HG03159 (cell line): ENCODE data around the gene SCFD2.
"Not testable (repeated sequence)": the region's sequence is repeated elsewhere in the genome, so short reads cannot be mapped to it uniquely, and the experiment has no call there.

Source experiments
- ATAC-seq: cut with Tn5 transposase; IDR thresholded peaks from one replicate; pipeline ENCODE4 v1.9.1; 2021; ENCODE audit warnings: mild to moderate bottlenecking, moderate library complexity; ENCODE audit not compliant: unreplicated experiment

Gene SCFD2

GRCh38 chr4:52841682-52842456 lies 524.0 kb downstream of the SCFD2 start:
- no peak for ATAC-seq

- no peak for ATAC-seq
Measured at GRCh38 chr4:52840531-52841370, 525.1 kb downstream of the SCFD2 start.

GRCh38 chr4:52838729-52839586 lies 526.9 kb downstream of the SCFD2 start:
- ATAC-seq, result no peak

- ATAC-seq, result no peak
Measured at GRCh38 chr4:52837716-52838558, 527.9 kb downstream of the SCFD2 start.

- no peak for ATAC-seq
Measured at GRCh38 chr4:52836678-52837077, 529.2 kb downstream of the SCFD2 start.

GRCh38 chr4:52836120-52836519 lies 529.7 kb downstream of the SCFD2 start:
- no peak for ATAC-seq

- not testable (repeated sequence) for ATAC-seq
Measured at GRCh38 chr4:52834641-52835456, 531.0 kb downstream of the SCFD2 start.

GRCh38 chr4:52833941-52834525 lies 531.8 kb downstream of the SCFD2 start:
- ATAC-seq, result no peak

GRCh38 chr4:52825460-52826090 lies 540.3 kb downstream of the SCFD2 start:
- ATAC-seq, result no peak

GRCh38 chr4:52824603-52825459 lies 541.0 kb downstream of the SCFD2 start:
- no peak for ATAC-seq

- ATAC-seq, result no peak
Measured at GRCh38 chr4:52824270-52824602, 541.6 kb downstream of the SCFD2 start.

GRCh38 chr4:52823702-52824092 lies 542.2 kb downstream of the SCFD2 start:
- no peak for ATAC-seq
